ENCODE results near the gene ELMOD1.

GRCh38 chr11:107570015-107570414 lies 20.9 kb upstream of the ELMOD1 start:
- TF ChIP-seq POLR2A (IDR thresholded peaks at IDR 0.05; ENCODE audit: low read depth, low read length) (no peak), TAF1 (IDR thresholded peaks at IDR 0.05; ENCODE audit: low read depth, low read length) (no peak), POLR2AphosphoS5 (IDR thresholded peaks at IDR 0.05; ENCODE audit: low read depth, low read length) (no peak), POU2F2 (IDR thresholded peaks at IDR 0.05; ENCODE audit: low read depth, low read length) (no peak), SPI1 (IDR thresholded peaks at IDR 0.05; ENCODE audit: low read depth, low read length) (no peak)
